ENCODE results near the gene GAL3ST2.
"Not testable (repeated sequence)": the region's sequence is repeated elsewhere in the genome, so short reads cannot be mapped to it uniquely, and the experiment has no call there.

The GAL3ST2 gene

DNA sequence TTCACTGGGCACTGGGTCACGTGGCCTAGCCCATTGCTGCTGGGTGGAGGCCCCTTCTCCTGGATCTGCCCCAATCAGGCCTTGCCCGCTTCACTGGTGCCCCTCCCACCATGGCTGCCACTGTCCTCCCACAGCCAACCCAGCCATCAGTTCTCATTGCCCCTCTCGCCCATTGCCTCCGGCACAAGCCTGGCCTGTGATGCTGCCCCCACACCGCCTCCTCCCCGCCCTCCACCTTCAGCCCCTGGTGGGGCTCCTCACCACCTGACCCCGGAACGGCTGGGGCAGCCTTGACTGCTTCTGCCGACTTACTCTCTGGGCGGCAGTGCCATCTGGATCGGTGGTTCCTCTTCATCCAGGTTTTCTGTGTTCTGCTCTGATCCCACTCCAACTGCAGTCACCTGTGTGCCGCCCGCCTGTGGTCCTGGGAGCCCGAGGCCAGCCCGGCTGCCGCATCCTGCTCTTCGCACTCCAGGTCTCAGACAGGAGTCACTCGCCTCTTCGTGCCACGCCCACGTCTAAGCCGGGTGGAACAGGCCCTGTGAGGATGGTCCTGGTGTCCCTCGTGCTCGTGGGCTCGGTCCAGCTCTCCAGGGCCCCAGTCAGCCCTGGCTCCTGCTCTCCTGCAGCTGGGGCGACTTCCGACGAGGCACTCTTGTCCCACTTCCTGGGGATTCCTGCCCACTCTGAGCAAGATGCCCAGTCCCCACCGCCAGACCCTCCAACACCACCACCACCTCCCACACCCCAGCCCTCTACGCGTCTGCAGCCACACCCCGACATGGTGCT, 28.0 kb upstream of the GAL3ST2 start:
- DNase-seq, result no peak

DNA sequence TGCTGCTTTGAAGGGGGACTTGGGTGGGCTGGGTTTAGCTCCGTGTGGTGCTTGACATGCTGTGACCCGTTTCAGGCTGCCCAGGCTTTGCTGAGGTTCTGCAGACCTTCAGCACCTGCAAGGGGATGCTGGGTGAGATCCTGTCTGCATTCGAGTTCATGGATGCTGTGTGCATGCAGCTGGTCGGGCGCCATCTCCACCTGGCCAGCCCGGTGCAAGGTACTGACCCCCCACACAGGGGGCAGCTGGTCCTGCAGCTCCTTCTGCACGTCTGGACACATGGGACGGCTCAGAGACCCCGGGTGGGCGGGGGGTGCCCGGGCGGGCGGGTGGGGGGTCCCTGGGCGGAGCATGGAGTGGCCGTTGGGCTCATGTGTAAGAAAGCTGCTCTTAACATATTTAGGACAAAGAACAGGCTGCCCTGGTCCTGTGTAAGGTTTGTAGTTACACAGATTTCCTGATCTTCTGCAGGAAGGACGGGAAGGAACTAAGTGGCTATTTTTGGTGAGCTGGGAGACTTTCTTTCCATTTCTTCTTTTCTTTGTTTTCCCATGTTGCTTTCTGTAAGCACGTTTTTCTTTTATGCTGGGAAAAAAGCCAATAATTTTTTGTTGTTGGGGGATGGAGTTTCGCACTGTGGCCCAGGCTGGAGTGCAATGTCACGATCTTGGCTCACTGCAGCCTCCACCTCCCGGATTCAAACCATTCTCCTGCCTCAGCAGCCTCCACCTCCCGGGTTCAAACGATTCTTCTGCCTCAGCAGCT, 26.4 kb upstream of the GAL3ST2 start:
- DNase-seq, result no peak

DNA sequence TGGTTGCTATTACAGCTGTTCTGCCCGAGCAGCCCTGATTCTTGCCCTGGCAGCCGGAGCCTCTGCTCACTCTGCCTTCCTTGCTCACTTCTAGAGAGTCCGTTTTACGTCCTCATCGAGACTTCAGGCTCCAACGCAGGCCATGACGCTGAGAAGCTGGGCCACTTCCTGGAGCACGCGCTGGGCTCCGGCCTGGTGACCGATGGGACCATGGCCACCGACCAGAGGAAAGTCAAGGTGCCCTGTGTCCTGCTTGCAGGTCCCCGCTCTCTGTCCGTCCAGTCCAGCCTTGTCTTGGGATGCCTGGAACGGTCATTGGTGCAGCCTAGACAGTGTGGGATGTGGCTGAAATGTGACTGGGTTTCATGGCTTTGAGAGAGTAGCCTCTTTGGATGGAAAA, 25.5 kb upstream of the GAL3ST2 start:
- DNase-seq, result no peak

DNA sequence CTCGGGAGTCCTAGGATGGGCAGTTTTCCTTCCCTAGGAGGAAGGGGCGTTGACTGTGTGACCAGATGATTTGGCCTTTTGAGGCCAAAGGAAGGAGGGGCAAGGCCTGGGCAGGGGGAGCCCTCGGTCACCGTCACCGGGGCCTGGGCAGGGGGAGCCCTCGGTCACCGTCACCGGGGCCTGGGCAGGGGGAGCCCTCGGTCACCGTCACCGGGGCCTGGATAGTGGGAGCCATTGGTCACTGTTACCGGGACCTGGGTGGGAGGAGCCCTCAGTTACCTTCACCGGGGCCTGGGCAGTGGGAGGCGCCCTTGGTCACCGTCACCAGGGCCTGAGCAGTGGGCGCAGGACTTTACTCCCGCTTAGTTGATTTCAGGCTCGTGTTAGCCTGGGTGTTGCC, 24.8 kb upstream of the GAL3ST2 start:
- DNase-seq, result no peak

DNA sequence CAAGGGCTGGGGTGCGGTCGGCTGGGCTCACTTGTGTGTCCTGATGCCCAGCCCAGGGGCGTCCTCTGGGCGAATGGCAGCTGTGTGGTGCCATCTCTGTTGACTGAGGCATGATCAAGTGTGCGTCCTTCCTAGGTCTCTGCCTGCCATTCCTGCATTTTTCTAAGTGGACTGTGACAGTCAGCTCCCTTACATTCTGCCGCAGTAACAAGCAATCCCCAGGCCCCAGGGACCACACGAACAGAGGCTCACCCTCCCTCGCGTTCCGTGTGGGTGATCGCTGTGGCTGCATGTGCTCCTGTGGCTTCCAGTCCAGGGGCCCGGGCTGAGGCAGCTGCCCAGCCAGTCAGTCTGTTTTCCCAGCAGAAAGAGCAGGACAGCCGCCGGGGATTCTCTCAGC, 24.4 kb upstream of the GAL3ST2 start:
- DNase-seq, result no peak

DNA sequence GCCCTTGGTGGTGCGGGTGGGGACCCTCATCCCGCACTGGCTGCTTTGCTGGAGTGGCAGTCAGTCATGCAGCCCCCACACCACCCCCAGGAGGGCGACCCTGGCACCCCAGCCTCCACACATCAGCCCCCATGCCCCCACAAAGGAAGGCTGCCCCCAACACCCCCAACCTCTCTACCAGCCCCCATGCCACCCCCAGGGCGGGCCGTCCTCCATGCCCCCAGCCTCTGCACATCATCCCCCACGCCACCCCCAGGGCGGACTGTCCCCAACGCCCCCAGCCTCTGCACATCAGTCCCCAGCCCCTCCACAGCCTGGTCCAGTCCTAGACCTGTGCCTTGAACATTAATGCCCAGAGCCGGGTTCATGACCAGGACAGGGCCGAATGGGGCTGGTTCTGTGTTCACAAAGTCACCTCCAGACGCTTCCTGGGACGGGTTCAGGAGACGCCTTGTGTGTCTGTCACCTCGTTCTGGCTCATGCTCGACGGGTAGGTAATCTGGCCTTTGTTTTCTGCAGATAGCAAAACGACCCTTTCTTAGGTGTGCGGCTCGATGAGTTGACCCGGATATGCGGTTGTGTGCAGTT, 23.8 kb upstream of the GAL3ST2 start:
- no peak for DNase-seq

DNA sequence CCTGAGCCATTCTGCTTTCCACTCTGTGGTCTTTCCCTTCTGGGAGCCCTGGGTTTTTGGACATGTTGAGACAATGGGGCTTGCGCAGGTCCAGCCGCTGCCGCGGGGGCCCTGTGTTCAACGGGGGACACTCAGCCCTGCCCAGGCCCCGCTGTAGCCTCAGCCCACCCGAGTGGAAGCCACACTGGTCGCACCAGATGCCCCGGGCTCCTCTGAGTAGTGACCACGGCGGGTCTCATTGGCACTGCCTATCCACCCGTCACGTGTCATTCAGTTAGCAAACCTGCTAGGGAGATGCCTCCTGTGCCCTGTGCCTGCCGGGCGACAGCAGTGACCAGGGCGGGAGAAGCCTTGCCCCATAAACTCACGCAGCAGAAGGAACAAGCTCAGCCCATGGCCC, 23.1 kb upstream of the GAL3ST2 start:
- DNase-seq, result no peak

DNA sequence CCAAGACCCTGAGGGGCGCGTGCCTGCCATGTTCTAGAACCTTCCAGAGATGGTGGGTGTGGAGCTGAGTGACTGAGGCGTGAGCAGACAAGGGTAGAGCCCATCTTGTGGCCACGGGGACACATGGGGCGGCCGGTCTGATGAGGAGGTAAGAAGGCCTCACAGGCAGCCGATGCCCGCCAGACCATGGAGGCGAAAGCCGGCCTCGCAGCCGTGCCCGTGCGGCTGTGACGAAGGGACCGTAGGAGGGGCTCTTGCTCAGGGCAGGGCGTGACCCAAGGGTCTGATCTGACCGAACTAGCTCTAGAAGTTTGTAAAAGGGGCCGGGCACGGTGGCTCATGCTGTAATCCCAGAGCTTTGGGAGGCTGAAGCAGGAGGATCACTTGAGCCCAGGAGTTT, 22.6 kb upstream of the GAL3ST2 start:
- no peak for DNase-seq

DNA sequence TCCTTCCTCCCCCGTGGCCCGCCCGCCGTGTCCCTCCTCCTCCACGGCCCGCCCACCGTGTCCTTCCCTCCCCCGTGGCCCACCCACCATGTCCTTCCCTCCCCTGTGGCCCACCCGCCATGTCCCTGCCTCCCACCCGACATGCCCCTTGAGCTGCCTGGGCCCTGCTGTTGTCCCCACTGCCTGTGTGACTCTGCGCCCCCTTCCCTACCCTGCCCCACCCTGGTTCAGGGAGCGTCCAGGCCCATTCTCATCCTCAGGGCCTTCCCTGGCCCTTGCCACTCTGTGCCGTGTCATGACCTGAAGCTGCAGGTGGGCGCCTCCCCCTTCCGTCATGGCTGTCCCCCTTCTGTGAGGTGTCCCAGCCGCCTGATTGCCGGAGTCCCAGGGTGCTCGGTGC, 21.5 kb upstream of the GAL3ST2 start:
- DNase-seq, result no peak

DNA sequence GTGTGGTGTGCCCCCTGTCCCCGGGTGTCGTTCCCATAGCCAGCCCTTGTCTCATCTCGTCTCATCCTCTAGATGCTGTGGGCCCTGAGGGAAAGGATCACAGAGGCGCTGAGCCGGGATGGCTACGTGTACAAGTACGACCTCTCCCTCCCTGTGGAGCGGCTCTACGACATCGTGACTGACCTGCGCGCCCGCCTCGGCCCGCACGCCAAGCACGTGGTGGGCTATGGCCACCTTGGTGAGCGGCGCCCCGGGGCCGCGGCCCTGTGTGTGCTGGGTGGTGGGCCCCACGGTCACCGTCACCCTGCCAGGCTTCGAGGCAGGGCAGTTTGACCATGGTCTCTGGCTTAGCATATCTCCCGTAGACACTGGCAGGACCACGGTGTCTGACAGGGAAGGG, 20.8 kb upstream of the GAL3ST2 start:
- DNase-seq, result no peak

DNA sequence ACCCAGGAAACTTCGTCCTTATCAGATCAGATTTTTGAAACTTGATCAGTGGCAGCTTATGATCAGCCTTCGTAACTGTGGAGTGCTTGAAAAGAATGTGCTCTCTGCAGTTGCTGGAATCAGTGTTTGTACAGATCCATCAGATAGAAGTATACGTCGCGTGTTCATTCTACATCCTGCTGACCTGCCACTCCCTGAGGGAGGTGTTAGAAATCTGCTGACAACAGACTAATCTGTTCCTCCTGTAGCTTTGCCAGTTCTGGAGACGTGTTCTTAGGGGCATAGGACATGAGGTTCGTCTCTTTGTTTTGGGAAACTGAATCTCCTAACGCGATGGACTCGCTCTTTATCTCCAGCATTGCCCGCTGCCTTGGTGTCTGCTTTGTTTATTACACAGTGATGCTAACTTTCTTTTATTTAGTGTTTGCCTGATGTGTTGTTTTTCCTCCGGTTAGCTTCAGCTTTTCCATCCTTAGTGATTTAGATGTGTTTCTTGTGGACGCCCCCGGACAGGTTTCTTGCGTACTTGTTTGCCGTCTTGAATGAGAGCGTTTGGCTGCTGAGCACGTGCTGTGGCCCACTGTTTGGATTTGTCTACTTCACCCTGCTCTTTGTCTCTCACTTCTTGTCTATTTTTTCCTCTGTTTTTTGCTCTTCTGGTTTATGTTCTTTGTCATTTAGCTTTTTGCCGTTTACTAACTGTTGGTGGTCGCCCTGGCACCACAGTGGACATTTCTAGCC, 17.4 kb upstream of the GAL3ST2 start:
- no peak for DNase-seq

DNA sequence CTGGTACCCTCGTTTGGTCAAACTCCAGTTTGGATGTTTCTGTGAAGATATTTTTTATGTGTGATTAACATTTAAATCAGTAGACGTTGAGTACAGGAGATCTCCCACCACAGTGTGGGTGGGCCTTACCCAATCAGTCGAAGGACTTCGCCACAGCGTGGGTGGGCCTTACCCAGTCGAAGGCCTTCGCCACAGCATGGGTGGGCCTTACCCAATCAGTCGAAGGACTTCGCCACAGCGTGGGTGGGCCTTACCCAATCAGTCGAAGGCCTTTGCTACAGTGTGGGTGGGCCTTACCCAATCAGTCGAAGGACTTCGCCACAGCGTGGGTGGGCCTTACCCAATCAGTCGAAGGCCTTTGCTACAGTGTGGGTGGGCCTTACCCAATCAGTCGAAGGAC, 16.7 kb upstream of the GAL3ST2 start:
- not testable (repeated sequence) for DNase-seq

DNA sequence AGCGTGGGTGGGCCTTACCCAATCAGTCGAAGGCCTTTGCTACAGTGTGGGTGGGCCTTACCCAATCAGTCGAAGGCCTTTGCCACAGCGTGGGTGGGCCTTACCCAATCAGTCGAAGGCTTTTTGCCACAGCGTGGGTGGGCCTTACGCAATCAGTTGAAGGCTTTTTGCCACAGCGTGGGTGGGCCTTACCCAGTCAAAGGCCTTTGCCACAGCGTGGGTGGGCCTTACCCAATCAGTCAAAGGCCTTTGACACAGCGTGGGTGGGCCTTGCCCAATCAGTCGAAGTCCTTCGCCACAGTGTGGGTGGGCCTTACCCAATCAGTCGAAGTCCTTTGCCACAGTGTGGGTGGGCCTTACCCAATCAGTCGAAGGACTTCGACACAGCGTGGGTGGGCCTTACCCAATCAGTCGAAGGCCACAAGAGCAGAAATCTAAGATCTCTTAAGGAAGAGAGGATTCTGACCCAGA, 16.3 kb upstream of the GAL3ST2 start:
- no peak for DNase-seq

DNA sequence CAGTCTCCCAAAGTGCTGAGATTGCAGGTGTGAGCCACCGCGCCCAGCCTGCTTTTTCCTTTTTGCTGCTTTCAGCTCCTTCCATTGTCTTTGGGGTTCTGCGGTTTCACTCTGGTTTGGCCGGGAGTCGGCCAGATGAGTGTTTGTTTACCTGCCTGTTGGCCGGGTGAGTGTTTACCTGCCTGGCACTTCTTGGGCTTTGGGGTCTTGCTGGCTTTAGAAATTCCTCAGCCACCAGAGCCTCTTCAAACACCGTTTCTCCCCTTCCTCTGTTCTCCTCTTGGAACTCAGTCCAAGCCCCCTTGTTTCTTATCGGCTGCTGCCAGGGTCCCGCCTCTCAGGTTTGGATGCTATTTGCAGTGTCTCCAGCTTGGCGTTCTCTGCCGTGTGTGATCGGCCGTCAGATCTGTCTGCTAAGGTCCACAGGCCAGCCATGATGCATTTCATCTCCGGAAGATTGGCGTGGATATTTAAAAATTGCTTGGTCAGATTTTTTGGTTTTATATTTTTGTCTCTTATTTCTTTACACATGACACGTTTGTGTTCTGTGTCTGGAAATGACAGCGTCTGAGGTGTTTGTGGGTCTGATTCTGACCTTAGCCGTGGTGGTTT, 14.2 kb upstream of the GAL3ST2 start:
- DNase-seq, result no peak

DNA sequence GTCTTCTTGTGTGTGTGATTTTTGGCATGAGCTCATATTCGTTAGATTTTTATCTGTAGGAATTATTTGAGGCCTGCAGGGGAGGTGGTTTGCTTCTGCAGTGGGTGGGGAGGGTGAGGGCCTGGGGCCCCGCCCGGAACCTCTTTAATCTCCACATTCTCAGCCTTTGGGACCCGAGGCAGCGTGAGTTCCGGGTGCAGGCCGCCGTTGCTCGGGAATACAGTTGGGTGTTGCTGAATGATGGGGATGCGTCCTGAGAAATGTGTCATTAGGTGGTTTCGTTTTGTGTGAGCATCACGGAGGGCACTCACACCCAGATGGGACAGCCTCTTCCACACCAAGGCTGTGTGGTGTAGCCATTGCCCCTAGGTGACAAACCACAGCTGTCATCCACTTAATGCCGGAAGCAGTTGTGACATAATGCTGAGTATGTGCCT, 13.7 kb upstream of the GAL3ST2 start:
- no peak for DNase-seq

DNA sequence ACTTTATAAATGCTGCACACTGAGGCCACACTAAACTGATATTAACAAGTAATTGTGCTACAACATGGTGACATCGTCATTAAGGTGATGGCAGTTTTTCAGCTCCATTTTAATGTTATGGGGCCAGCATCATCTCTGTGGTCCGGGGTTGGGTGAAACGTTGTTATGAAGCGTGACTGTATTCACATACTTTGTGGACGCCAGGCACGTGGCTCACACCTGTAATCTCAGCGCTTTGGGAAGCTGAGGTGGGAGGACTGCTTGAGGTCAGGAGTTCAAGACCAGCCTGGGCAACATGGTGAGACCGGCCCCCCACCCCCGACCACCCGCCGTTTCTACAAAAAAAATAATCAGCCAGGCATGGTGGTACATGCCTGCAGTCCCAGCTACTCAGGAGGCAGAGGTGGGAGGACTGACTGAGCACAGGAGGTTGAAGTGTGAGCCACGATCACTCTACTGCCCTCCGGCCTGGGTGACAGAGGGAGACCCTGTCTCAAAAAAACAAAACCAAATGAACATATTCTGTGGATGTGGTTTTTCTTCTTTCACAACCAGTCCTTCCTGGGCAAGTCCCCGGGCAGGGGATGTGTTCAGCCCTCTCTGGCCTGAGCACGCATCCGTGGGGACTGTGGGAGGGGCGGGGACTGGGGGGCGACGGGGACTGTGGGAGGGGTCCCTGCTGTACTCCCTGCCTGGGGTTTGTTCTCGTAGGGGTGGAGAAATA, 12.9 kb upstream of the GAL3ST2 start:
- DNase-seq, result no peak

DNA sequence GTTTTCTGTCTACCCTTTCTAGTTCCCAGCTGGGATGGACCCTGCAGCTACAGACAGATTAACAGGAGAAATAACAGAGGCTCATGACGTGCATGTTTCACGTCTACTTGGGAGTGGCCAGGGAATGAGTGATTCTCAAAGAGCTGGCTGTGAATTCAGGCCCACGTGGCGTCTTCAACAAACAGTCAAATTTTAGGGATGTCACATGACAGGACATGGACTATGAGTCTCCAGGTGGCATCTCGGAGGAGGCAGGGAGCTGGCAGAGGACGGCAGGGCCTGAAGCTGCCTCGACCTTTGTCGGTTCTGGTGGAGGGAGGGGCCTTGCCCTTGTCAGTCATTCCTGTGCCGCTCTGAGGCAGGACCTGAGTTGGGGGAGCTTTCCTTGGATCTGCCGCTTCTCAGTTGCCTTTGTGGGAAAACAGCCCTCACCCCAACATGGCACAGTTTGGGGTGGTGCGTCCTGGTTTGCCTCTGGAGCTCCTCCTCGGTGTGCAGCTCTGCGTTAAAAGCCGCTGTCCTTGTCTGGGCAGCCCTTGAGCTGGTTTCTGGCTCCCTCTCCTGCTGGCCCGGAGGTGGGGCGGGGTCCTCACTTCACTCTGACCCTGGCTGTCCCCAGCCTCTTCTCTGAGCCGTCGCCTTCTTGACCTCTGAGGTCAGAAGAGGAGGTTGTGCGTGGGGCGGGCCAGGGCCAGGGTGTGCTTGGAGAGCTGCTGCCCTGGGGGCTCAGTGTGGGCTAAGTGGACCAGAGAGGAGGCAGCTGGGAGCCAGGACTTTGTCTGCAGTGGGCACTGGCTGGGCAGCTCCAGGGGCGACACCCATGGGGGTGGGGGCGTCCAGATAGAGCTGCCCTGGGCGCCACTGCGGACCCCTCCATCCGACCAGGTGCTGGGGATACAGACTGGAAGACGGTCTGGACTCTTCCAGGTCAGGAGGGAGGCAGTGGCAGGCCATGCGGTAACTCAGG, 12.1 kb upstream of the GAL3ST2 start:
- no peak for DNase-seq

DNA sequence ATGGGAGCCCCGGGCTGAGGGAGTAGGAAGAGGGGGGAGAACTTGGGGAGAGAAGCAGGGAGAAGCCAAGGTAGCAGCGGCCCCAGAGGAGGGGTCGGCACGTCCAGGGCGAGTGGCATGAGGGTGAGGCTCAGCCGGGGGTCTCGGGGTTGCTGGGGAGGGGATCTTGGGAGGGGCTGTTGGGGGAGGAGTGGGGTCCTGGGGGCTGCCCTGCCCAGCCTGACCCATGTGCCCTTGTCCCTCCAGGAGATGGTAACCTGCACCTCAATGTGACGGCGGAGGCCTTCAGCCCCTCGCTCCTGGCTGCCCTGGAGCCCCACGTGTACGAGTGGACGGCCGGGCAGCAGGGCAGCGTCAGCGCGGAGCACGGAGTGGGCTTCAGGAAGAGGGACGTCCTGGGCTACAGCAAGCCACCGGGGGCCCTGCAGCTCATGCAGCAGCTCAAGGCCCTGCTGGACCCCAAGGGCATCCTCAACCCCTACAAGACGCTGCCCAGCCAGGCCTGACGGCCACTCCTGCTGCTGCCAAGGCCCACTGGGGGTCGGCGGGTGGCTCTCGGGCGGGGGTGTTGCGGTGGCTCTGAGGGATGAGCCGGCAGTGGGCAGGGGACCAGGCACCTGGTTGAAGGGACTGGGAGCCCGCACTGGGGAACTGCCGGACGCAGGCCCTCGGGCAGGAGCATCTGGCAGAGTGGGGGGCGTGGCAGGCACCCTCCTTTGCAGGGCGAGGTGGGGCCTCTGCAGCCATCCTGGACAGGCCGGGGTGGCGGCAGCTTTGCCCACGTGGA, 9.0 kb upstream of the GAL3ST2 start:
- DNase-seq, result no peak

DNA sequence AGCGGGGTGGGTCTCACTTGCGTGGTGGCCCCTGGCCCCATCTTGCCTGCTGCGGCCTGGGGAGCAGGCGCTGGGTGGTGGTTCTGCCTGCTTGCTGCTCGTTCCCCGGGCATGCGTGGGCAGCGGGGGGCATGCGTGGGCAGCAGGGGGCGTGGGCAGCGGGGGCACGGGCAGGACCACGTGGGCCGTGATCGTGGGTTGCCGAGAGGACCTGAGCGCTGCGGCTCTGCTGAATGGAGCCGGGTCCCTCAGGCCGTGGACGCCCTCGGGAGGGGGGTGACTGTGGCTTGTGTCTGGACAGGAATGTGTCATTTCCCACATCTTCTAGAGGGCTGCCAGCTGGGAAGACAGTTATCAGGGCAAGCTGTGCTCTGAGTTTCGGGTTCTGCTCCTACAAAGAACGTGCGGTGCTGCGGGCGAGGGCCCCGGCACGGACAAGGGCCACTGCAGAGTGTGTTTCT, 8.3 kb upstream of the GAL3ST2 start:
- DNase-seq, result no peak

DNA sequence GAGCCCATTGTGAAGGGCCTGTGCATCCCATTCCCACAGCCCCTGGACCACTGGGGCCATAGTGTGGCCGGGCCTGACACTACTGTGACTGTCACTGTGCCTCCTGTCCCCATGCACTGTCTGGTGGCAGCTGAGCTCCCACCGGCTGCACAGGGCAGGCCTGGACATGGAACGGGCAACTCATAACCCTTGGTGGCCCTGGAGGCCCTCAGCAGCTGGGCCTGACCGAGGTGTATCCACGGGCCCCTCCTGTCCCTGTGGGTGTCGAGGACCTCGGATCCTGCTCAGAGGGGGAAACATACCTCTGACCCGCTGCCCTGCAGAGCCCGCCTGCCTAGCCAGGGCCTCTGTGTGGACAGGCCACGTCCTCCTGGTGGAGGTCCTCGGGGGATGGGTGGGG, 7.8 kb upstream of the GAL3ST2 start:
- DNase-seq, result no peak

All from fibroblast of skin of abdomen (primary cell).